Peyer's patch (tissue), 4 donors: ENCODE results near the gene PRLH. TPM values are rescaled to one million over a fixed set of nuclear protein-coding genes. Genes with fewer than 3 reads are reported as not detected.

Experiments used
- DNase-seq, 3 donors: peaks; one replicate each; pipeline ENCODE4 v3.0.0-alpha.2; 2017 to 2019
- H3K27ac ChIP-seq, 4 donors: fragments of 200-600 bp; sonication (generic); one replicate each; pipeline ENCODE4 v1.5.1; 2016 to 2019
- H3K27me3 ChIP-seq, 2 donors: fragments of 200-600 bp; sonication (generic); one replicate each; pipeline ENCODE4 v1.5.1; 2019
- H3K36me3 ChIP-seq, 3 donors: fragments of 200-600 bp; sonication (generic); one replicate each; pipeline ENCODE4 v1.5.1; 2016 to 2019
- H3K4me1 ChIP-seq, 4 donors: fragments of 200-600 bp; sonication (generic); one replicate each; pipeline ENCODE4 v1.5.1; 2016 to 2019
- H3K4me3 ChIP-seq, 4 donors: fragments of 200-600 bp; sonication (generic); 1 replicate in 3 of 4; 2 replicates in 1 of 4; pipeline ENCODE4 v1.5.1; 2016 to 2019; ENCODE audit warnings: mild to moderate bottlenecking in 1 of 4
- H3K9me3 ChIP-seq, 4 donors: fragments of 200-600 bp; sonication (generic); one replicate each; pipeline ENCODE4 v1.5.1; 2016 to 2019; ENCODE audit warnings: mild to moderate bottlenecking in 1 of 4
- POLR2A ChIP-seq, 2 donors: fragments of 450-650 bp; IDR thresholded peaks; one replicate each; pipeline ENCODE4 v1.5.1; 2017; ENCODE audit warnings: antibody characterized with exemption in 2 of 2, mild to moderate bottlenecking in 2 of 2, moderate library complexity in 2 of 2
- total RNA-seq, 4 donors: library from RNA; depleted of rRNA; stranded (reverse); fragments of >200 nt; gene quantifications; one replicate each; pipeline ENCODE4 v1.1.0, GENCODE V29; 2016
- TF ChIP-seq, protein P1 (sequence below), 6 experiments: fragments of 450-650 bp in 4 of 6; fragments of 200-600 bp in 2 of 6; sonication (generic) in 1 of 6; IDR thresholded peaks; one replicate each; pipeline ENCODE4 v1.5.1; 2017 to 2019; ENCODE audit warnings: antibody characterized with exemption in 6 of 6, mild to moderate bottlenecking in 3 of 6, moderate library complexity in 1 of 6

Gene PRLH
- total RNA-seq, 4 donors from 2014 or later = not detected

DNA sequence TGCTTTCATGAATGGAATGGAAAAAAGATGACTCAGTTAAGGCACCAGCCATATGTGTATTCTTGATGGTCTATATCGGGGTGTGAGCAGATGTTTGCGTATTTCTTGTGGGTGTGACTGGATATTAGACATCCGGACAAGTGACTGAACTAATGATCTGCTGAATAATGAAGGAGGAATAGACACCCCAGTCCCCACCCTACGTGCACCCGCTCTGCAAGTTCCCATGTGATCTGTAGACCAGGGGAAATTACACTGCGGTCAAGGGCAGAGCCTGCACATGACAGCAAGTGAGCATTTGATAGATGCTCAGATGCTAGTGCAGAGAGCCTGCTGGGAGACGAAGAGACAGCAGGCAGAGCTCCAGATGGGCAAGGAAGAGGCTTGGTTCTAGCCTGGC, 12.4 kb upstream of the PRLH start:
- Histone ChIP-seq H3K36me3 (no peaks in the 10 kb centered on the region), H3K4me3 (no peak overlapping the region), H3K27me3 (no peaks in the 10 kb centered on the region), H3K27ac (no peak overlapping the region), H3K9me3 (peaks cover 0 to 8% (median 0%) of the 10 kb centered on the region in 4 donors), H3K4me1 (no peaks in the 10 kb centered on the region)
- TF ChIP-seq POLR2A (IDR thresholded peaks at IDR 0.05) = no peak
- TF ChIP-seq, protein P1, sequence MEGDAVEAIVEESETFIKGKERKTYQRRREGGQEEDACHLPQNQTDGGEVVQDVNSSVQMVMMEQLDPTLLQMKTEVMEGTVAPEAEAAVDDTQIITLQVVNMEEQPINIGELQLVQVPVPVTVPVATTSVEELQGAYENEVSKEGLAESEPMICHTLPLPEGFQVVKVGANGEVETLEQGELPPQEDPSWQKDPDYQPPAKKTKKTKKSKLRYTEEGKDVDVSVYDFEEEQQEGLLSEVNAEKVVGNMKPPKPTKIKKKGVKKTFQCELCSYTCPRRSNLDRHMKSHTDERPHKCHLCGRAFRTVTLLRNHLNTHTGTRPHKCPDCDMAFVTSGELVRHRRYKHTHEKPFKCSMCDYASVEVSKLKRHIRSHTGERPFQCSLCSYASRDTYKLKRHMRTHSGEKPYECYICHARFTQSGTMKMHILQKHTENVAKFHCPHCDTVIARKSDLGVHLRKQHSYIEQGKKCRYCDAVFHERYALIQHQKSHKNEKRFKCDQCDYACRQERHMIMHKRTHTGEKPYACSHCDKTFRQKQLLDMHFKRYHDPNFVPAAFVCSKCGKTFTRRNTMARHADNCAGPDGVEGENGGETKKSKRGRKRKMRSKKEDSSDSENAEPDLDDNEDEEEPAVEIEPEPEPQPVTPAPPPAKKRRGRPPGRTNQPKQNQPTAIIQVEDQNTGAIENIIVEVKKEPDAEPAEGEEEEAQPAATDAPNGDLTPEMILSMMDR (IDR thresholded peaks at IDR 0.05) = no peak
- DNase-seq = no peak

DNA sequence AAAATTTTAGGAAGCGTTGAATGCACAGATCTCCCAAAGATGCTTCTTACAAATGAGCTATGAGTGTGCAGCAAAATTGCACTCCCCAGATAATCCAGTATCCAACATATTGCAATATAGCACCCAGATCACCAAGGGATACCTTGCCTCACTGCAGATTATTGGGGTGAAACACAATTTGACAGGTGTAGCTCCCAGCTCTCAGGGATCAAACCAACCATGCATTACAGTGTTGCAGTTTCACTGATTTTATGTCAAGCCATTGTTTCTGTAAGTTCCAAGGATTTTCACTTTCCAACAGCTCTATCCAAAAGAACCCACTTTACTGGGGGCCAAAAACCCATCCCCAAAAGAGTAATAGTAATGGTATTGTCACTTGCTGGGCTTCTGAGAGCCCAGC, 10.8 kb upstream of the PRLH start:
- no peak for DNase-seq
- Histone ChIP-seq H3K4me1 (no peaks in the 10 kb centered on the region), H3K27me3 (no peaks in the 10 kb centered on the region), H3K36me3 (no peaks in the 10 kb centered on the region), H3K27ac (no peak overlapping the region), H3K9me3 (peaks cover 0 to 8% (median 0%) of the 10 kb centered on the region in 4 donors), H3K4me3 (no peak overlapping the region)
- TF ChIP-seq POLR2A (IDR thresholded peaks at IDR 0.05) = no peak
- TF ChIP-seq, protein P1 (IDR thresholded peaks at IDR 0.05) = no peak

DNA sequence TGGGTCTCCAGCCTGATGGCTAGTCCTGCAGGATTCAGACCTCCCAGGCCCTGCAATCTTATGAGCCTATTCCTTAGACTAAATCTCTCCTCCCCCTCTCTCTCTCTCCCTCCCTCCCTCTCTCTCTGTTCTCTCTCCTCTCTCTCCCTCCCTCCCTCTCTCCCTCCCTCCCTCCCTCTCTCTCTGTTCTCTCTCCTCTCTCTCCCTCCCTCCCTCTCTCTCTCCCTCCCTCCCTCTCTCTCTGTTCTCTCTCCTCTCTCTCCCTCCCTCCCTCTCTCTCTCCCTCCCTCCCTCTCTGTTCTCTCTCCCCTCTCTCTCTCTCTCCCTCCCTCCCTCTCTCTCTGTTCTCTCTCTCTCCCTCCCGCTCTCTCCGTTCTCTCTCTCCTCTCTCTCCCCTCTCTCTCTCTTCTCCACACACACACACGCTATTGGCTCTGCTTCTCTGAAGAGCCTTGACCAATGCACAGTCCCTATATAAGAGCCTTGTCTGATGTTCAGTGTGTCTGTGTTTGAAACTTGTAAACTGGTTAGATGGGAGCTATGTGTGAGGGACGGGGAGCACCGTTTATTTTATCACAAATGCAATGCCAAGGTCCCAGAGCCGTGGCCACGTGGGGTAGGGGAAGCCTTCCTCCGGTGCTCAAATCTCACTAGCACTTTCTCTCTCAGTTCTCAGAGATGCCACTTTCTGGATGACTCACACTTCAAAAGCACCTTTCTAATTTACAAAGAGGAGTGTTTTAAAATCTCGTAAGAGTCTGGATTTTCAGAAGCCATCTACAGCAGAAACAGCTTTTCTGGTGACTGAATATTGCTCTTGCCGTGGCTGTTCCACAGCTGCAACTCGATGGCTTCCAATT, 9.4 kb upstream of the PRLH start:
- no peak for DNase-seq
- Histone ChIP-seq H3K9me3 (peaks cover 0 to 8% (median 0%) of the 10 kb centered on the region in 4 donors), H3K4me3 (no peak overlapping the region), H3K27me3 (no peaks in the 10 kb centered on the region), H3K27ac (no peak overlapping the region), H3K36me3 (no peaks in the 10 kb centered on the region), H3K4me1 (no peaks in the 10 kb centered on the region)
- TF ChIP-seq POLR2A (IDR thresholded peaks at IDR 0.05) = no peak
- TF ChIP-seq, protein P1 (IDR thresholded peaks at IDR 0.05) = no peak

DNA sequence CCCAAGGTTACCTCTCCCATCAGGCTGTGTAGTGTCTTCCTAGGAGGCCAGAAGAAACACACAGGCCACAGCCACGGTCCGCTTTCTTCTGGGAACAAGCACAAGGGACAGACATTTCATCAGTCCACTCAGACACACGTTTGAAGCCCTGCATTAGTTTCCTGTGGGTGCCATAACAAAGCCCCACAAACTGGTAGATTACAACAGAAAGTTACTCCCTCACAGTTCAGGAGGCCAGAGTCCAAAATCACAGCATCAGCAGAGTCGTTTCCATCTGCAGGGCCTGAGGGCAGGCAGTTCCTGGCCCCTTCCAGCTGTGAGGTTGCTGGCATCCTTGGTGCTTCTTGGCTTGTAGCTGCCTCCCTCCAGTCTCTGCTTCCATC, 8.8 kb upstream of the PRLH start:
- DNase-seq = no peak
- Histone ChIP-seq H3K4me3 (no peak overlapping the region), H3K27ac (no peak overlapping the region), H3K4me1 (no peaks in the 10 kb centered on the region), H3K36me3 (no peaks in the 10 kb centered on the region), H3K27me3 (no peaks in the 10 kb centered on the region), H3K9me3 (peaks cover 0 to 8% (median 0%) of the 10 kb centered on the region in 4 donors)
- TF ChIP-seq, protein P1 (IDR thresholded peaks at IDR 0.05) = no peak
- TF ChIP-seq POLR2A (IDR thresholded peaks at IDR 0.05) = no peak

DNA sequence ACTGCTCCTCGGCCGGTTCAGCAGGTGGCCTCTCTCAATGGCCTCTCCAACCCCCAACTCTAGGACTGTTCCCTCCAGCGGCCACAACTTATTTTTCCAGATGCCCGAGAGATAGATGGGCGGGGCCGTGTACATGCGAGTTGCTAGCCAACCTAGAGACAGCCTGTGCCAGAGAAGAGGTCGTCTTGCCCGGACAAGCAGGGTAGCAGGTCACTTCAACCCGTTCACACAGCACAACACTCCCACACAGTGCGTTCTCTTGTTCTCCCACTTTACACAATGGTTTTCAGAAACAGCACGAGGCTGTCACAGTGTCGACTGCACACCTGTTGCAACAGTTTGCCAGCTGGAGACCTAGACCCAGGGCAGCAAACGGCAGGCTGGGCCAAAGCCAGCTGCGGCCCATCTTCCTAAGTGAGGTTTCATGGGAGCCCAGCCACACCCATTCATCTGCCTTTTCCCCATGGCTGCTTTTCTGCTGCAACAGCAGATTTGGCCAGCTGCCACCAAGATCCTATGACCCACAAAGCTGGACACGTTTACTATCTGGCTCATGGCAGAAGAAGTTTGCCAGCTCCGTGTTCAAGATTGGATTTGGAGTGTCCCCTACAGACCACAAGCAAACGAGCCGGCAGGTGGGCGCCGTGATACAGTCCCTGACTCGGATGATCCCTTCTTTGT, 7.3 kb upstream of the PRLH start:
- H3K27me3 ChIP-seq = no peaks in the 10 kb centered on the region
- TF ChIP-seq POLR2A (IDR thresholded peaks at IDR 0.05) = no peak
- TF ChIP-seq, protein P1 (IDR thresholded peaks at IDR 0.05) = no peak
- H3K36me3 ChIP-seq = no peaks in the 10 kb centered on the region
- no peaks in the 10 kb centered on the region for H3K4me1 ChIP-seq
- H3K27ac ChIP-seq = no peak overlapping the region
- peaks cover 0 to 8% (median 0%) of the 10 kb centered on the region in 4 donors for H3K9me3 ChIP-seq
- H3K4me3 ChIP-seq = no peak overlapping the region
- DNase-seq = peak in 2 of 3 donors; percentile 50 to 76
